Measurements from ENCODE around the gene SYT17.

The SYT17 gene

GRCh38 chr16:19308392-19308791 is 140.4 kb downstream of the SYT17 start:
- no peak for DNase-seq

- DNase-seq = no peak
Observed at GRCh38 chr16:19309178-19309577, 141.1 kb downstream of the SYT17 start.

GRCh38 chr16:19314718-19315425 is 146.8 kb downstream of the SYT17 start:
- no peak for DNase-seq

- no peak for DNase-seq
Observed at GRCh38 chr16:19315889-19316433, 147.9 kb downstream of the SYT17 start.

GRCh38 chr16:19316846-19317245 is 148.8 kb downstream of the SYT17 start:
- DNase-seq = no peak

Data from activated gamma-delta T cell treated with Interleukin-2 at 50 U/mL for 16 hours (primary cell).